NB4 (cell line): ENCODE results near the gene UGT1A5.

ENCODE experiments used
- MAX ChIP-seq: IDR thresholded peaks from 2 replicates; pipeline ENCODE4 v1.6.1; 2011; ENCODE audit warnings: low read depth, low read length
- TF ChIP-seq, protein P1 (sequence below): IDR thresholded peaks from one replicate; pipeline ENCODE4 v1.5.1; 2012; ENCODE audit warnings: low read depth, low read length

GRCh38 chr2:233693963-233694362 lies 18.7 kb upstream of the UGT1A5 start:
- no peak for TF ChIP-seq MAX
- TF ChIP-seq, protein P1, sequence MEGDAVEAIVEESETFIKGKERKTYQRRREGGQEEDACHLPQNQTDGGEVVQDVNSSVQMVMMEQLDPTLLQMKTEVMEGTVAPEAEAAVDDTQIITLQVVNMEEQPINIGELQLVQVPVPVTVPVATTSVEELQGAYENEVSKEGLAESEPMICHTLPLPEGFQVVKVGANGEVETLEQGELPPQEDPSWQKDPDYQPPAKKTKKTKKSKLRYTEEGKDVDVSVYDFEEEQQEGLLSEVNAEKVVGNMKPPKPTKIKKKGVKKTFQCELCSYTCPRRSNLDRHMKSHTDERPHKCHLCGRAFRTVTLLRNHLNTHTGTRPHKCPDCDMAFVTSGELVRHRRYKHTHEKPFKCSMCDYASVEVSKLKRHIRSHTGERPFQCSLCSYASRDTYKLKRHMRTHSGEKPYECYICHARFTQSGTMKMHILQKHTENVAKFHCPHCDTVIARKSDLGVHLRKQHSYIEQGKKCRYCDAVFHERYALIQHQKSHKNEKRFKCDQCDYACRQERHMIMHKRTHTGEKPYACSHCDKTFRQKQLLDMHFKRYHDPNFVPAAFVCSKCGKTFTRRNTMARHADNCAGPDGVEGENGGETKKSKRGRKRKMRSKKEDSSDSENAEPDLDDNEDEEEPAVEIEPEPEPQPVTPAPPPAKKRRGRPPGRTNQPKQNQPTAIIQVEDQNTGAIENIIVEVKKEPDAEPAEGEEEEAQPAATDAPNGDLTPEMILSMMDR: no peak
